Kidney (tissue), 14 donors: ENCODE results near the gene TENT5A. TPM values are rescaled to one million over a fixed set of nuclear protein-coding genes. Genes with fewer than 3 reads are reported as not detected.
"Not testable (repeated sequence)": the region's sequence is repeated elsewhere in the genome, so short reads cannot be mapped to it uniquely, and the experiment has no call there.

Experiments
- DNase-seq, 5 donors: peaks; one replicate each; pipeline ENCODE4 v3.0.0-alpha.2; 2013 to 2020
- FAIRE-seq: peaks from 2 replicates; lab custom pipeline; 2012; peaks lifted over from hg19 to GRCh38; lab: Jason Lieb, UNC
- H3K27ac ChIP-seq, 2 donors: one replicate each; pipeline ENCODE4 v1.7.0; 2013; ENCODE audit warnings: low read depth in 2 of 2, low read length in 2 of 2, inconsistent platforms in 1 of 2
- H3K27me3 ChIP-seq: one replicate; pipeline ENCODE4 v1.7.1; 2013; ENCODE audit warnings: low read length, inconsistent platforms; ENCODE audit not compliant: control insufficient read depth, insufficient read depth
- H3K36me3 ChIP-seq, 3 donors: one replicate each; pipeline versions ENCODE4 v1.7.0 to v1.7.1; 2013; ENCODE audit warnings: low read length in 3 of 3, control low read depth in 1 of 3, inconsistent platforms in 1 of 3; ENCODE audit not compliant: insufficient read depth in 3 of 3, control insufficient read depth in 2 of 3
- H3K4me1 ChIP-seq, 3 donors: one replicate each; pipeline versions ENCODE4 v1.7.0 to v1.7.1; 2013; ENCODE audit warnings: low read length in 3 of 3, inconsistent platforms in 1 of 3, low read depth in 1 of 3; ENCODE audit not compliant: control insufficient read depth in 2 of 3, insufficient read depth in 2 of 3
- H3K4me3 ChIP-seq, 3 donors: one replicate each; pipeline versions ENCODE4 v1.7.0 to v1.8.1; 2013; ENCODE audit warnings: low read length in 3 of 3, control low read depth in 1 of 3, inconsistent platforms in 1 of 3
- H3K9ac ChIP-seq, 3 donors: one replicate each; pipeline versions ENCODE4 v1.7.0 to v1.7.1; 2013; ENCODE audit warnings: low read length in 3 of 3, control low read depth in 1 of 3, inconsistent platforms in 1 of 3
- H3K9me3 ChIP-seq, 3 donors: one replicate each; pipeline versions ENCODE4 v1.7.0 to v1.7.1; 2013; ENCODE audit warnings: low read length in 3 of 3, control low read depth in 1 of 3, inconsistent platforms in 1 of 3; ENCODE audit not compliant: control insufficient read depth in 2 of 3, insufficient read depth in 1 of 3
- CTCF ChIP-seq: IDR thresholded peaks from 3 replicates; pipeline ENCODE4 v1.5.1; 2012; ENCODE audit warnings: mild to moderate bottlenecking, moderate library complexity, borderline replicate concordance; ENCODE audit not compliant: insufficient read depth; ENCODE audit errors: extremely low read depth
- intact Hi-C: fragments of 100-400 bp; cut with DNase I; formaldehyde crosslinking; loops from one replicate; pipeline ENCODE4 v1.11.1; 2022
- polyA plus RNA-seq: library from polyadenylated mRNA; stranded (reverse); fragments of 350-450 nt; fragmentation: Illumina TruSeq; extraction: RNeasy Lipid Tissue Mini Kit (QIAGEN cat#74804); gene quantifications from one replicate; pipeline ENCODE4 v1.2.3, GENCODE V29; 2014; ENCODE audit warnings: low read depth, low replicate concordance; ENCODE audit not compliant: insufficient read depth
- total RNA-seq: library from RNA; stranded (reverse); fragmentation: NEBNext Ultra II Directional; extraction: Animal tissue kit (Norgen Biotek cat#: 25700); gene quantifications from one replicate; pipeline ENCODE4 v1.2.1, GENCODE V29; 2021
- donor health status: control.
- donor health status: control.
- donor health status: control.
- donor health status: control.
- donor health status: control.
- donor health status: DM: yes; HTN: yes; CAD: no.
- donor health status: Normal renal cell carcinoma (clear cell type).

TENT5A gene
- total and polyA plus RNA-seq, 2 donors from 2014 or later: 3.2 to 13.4 TPM

DNA sequence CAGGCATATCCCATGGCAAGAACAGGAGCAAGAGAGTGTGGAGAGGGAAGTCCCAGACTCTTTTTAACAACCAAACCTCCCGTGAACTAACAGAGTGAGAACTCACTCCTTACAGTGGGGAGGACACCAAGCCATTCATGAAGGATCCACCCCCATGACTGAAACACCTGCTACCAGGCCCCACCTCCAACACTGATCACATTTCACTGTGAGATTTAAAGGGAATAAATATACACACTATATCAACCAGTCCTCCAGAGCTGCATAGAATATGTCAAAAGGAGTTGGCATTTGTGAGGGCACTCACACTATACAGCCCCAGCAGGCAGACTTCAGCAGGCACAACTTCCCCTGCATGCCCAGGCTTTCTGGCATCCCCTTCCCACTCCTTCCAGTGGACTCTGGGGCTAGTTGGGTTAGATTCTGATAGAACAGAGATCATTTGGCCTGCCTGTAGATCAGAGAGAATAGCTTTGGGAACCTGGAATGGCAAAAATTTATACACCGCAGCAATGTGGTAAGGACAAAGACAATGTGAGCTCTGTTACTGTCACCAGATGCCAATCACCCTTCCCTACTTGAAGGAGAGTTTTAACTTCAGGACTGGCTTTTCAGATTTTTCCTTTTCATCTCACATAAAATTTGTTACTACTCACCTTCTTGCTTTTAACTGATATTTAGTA is 25.2 kb upstream of the TENT5A start:
- TF ChIP-seq CTCF: no peak
- Histone ChIP-seq H3K4me3 (no peak overlapping the region), H3K27me3 (no peaks in the 10 kb centered on the region), H3K4me1 (no peaks in the 10 kb centered on the region), H3K9me3 (no peaks in the 10 kb centered on the region), H3K9ac (no peak overlapping the region), H3K36me3 (no peaks in the 10 kb centered on the region), H3K27ac (no peak overlapping the region)
- FAIRE-seq: no peak
- intact Hi-C loops: no loop called here
- DNase-seq: no peak

GRCh38 chr6:81776219-81776618 is 23.7 kb upstream of the TENT5A start:
- intact Hi-C loops, H3K9ac ChIP-seq, H3K4me1 ChIP-seq, H3K4me3 ChIP-seq, H3K9me3 ChIP-seq, H3K27me3 ChIP-seq, H3K36me3 ChIP-seq, H3K27ac ChIP-seq, FAIRE-seq, DNase-seq: not testable (repeated sequence)

DNA sequence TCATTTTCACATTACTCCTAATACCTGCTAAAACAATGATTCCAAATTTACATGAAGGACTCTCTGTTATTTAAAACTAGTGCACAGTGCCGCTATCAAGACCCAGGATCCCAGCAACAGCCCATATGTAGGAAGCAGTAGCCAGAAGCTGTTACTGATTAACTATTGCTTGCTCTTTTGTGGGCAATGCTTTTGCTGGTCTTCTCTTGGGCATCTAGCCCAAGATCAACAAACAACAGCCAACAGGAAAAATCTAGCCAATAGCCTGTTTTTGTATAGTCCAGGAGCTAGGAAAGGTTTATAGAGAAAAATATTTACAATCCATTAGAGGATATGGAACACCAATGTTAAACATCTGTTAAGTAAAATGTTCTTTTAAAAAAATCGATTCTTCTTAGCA is 22.1 kb upstream of the TENT5A start:
- FAIRE-seq: no peak
- Histone ChIP-seq H3K4me3 (no peak overlapping the region), H3K4me1 (no peaks in the 10 kb centered on the region), H3K9me3 (no peaks in the 10 kb centered on the region), H3K9ac (no peak overlapping the region), H3K27me3 (no peaks in the 10 kb centered on the region), H3K36me3 (no peaks in the 10 kb centered on the region), H3K27ac (no peak overlapping the region)
- DNase-seq: no peak
- intact Hi-C loops: no loop called here
- TF ChIP-seq CTCF: no peak

- intact Hi-C loops: no loop called here
- Histone ChIP-seq H3K9me3 (no peaks in the 10 kb centered on the region), H3K9ac (no peak overlapping the region), H3K27me3 (no peaks in the 10 kb centered on the region), H3K4me1 (no peaks in the 10 kb centered on the region), H3K4me3 (no peak overlapping the region), H3K36me3 (no peaks in the 10 kb centered on the region), H3K27ac (no peak overlapping the region)
- TF ChIP-seq CTCF: no peak
- no peak for FAIRE-seq
- DNase-seq: no peak
Observed at GRCh38 chr6:81773887-81774286, 21.4 kb upstream of the TENT5A start.
